Heart right ventricle (tissue), 16 donors: ENCODE results near the gene DDAH1. TPM values are rescaled to one million over a fixed set of nuclear protein-coding genes. Genes with fewer than 3 reads are reported as not detected.

Experiments
- ATAC-seq, 8 donors: fragments of 200-7000 bp; cut with Tn5 transposase; one replicate each; pipeline ENCODE4 v1.9.1; 2020; ENCODE audit warnings: mild to moderate bottlenecking in 8 of 8, moderate library complexity in 8 of 8, moderate number of reproducible peaks in 1 of 8
- DNase-seq, 2 donors: peaks; one replicate each; pipeline ENCODE4 v3.0.0-alpha.2; 2020
- H3K27ac ChIP-seq, 10 donors: fragments of 200-600 bp; sonication (generic) in 2 of 10; one replicate each; pipeline versions ENCODE4 v1.5.0 to v1.8.0; 2020 to 2022; ENCODE audit warnings: mild to moderate bottlenecking in 3 of 10
- H3K27me3 ChIP-seq, 7 donors: fragments of 200-600 bp; one replicate each; pipeline ENCODE4 v1.8.0; 2021 to 2022; ENCODE audit warnings: mild to moderate bottlenecking in 2 of 7
- H3K36me3 ChIP-seq, 9 donors: fragments of 200-600 bp; sonication (generic) in 1 of 9; one replicate each; pipeline versions ENCODE4 v1.5.0 to v1.8.0; 2020 to 2022; ENCODE audit warnings: mild to moderate bottlenecking in 2 of 9
- H3K4me1 ChIP-seq, 9 donors: fragments of 200-600 bp; sonication (generic) in 1 of 9; one replicate each; pipeline versions ENCODE4 v1.5.0 to v1.8.0; 2020 to 2022; ENCODE audit warnings: mild to moderate bottlenecking in 4 of 9
- H3K4me3 ChIP-seq, 10 donors: fragments of 200-600 bp; sonication (generic) in 2 of 10; one replicate each; pipeline versions ENCODE4 v1.5.0 to v1.8.0; 2020 to 2022; ENCODE audit warnings: mild to moderate bottlenecking in 7 of 10, moderate library complexity in 2 of 10
- H3K9me3 ChIP-seq, 11 donors: fragments of 200-600 bp in 10 of 11; sonication (generic) in 2 of 11; one replicate each; pipeline versions ENCODE4 v1.5.0 to v1.8.0; 2013 to 2022; ENCODE audit warnings: mild to moderate bottlenecking in 2 of 11, control low read depth in 1 of 11, moderate library complexity in 1 of 11
- WGBS, 2 donors: extraction: QIAGEN DNeasy Blood & Tissue Kit; methylation state at CpG; one replicate each; pipeline ENCODE4 v1.1.7; 2013; ENCODE audit warnings: inconsistent platforms in 1 of 2; 5-methylcytosine and 5-hydroxymethylcytosine counted together
- intact Hi-C, 10 donors: fragments of 100-400 bp; cut with DNase I; formaldehyde crosslinking; loops; one replicate each; pipeline versions ENCODE4 v1.11.1 to v1.14.2; 2022
- polyA plus RNA-seq, 2 donors: library from polyadenylated mRNA; stranded (reverse); fragments of 200-250 nt; gene quantifications; one replicate each; pipeline ENCODE4 v1.2.3, GENCODE V29; 2013
- total RNA-seq, 10 donors: library from RNA; stranded (reverse); fragmentation: NEBNext Ultra II Directional in 3 of 10; extraction: Animal tissue kit (Norgen Biotek cat#: 25700) in 3 of 10; gene quantifications; one replicate each; pipeline versions ENCODE4 v1.2.1 to v1.2.4, GENCODE V29; 2021 to 2023
- TF ChIP-seq, protein P1 (sequence below), 9 donors: fragments of 200-600 bp; sonication (generic) in 2 of 9; IDR thresholded peaks; one replicate each; pipeline versions ENCODE4 v1.5.0 to v1.8.0; 2021 to 2022; ENCODE audit warnings: antibody characterized with exemption in 9 of 9, mild to moderate bottlenecking in 5 of 9, moderate library complexity in 1 of 9
- donor health status: Arrhythmogenic right ventricular cardiomyopathy.
- donor health status: ischemic (EF 13 %, LVEDD 7.1; RV severe dilation, severe dysfunction).
- donor health status: healthy with polysubstance abuse.
- donor health status: DM: no; HTN: yes; CAD: no.
- donor health status: DM: no; HTN: no; CAD: no.
- donor health status: ischemic (EF 25% LVEDD 6.9; RV normal size, moderate dysfunction).
- donor health status: ischemic (EF 25% LVEDD 5.7; RV mildly dilated, moderate dysfunction).
- donor health status: healthy.
- donor health status: DM: yes; HTN: yes; CAD: no.
- donor health status: Ischemic cardiomyopathy.
- donor health status: ischemic (EF 35%, LVEDD 5.7; RV mildly dilated, moderate dysfunction).
- donor health status: nonischemic (EF 11% LVEDD 7.7; RV severe dilation, severe dysfunction).
- donor health status: DM: yes; HTN: yes; CAD: no.
- donor health status: PGD.
- donor health status: ischemic (EF 29% LVEDD 5.4; RV normal size, mild dysfunction).
- donor health status: nonischemic (EF 23%, LVEDD 6.1; RV moderate dilation, normal function).

Gene DDAH1
- total and polyA plus RNA-seq, 12 donors, result 2.7 to 29.0 (median 16.6) TPM

GRCh38 chr1:85427331-85427730 lies 37.6 kb downstream of the DDAH1 start:
- TF ChIP-seq, protein P1, sequence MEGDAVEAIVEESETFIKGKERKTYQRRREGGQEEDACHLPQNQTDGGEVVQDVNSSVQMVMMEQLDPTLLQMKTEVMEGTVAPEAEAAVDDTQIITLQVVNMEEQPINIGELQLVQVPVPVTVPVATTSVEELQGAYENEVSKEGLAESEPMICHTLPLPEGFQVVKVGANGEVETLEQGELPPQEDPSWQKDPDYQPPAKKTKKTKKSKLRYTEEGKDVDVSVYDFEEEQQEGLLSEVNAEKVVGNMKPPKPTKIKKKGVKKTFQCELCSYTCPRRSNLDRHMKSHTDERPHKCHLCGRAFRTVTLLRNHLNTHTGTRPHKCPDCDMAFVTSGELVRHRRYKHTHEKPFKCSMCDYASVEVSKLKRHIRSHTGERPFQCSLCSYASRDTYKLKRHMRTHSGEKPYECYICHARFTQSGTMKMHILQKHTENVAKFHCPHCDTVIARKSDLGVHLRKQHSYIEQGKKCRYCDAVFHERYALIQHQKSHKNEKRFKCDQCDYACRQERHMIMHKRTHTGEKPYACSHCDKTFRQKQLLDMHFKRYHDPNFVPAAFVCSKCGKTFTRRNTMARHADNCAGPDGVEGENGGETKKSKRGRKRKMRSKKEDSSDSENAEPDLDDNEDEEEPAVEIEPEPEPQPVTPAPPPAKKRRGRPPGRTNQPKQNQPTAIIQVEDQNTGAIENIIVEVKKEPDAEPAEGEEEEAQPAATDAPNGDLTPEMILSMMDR (IDR thresholded peaks at IDR 0.05), result no peak
- H3K36me3 ChIP-seq, result no peaks in the 10 kb centered on the region
- 14 to 32% methylated on average over 1 of the region's 1 CpG for WGBS, 2 donors
- no peak overlapping the region for H3K4me3 ChIP-seq
- no peak for ATAC-seq
- H3K27ac ChIP-seq, result no peak overlapping the region
- no peaks in the 10 kb centered on the region for H3K27me3 ChIP-seq
- peaks cover 0 to 9% (median 0%) of the 10 kb centered on the region in 11 donors for H3K9me3 ChIP-seq
- intact Hi-C loops, result no loop called here
- DNase-seq, result no peak
- peaks cover 0 to 7% (median 0%) of the 10 kb centered on the region in 9 donors for H3K4me1 ChIP-seq

DNA sequence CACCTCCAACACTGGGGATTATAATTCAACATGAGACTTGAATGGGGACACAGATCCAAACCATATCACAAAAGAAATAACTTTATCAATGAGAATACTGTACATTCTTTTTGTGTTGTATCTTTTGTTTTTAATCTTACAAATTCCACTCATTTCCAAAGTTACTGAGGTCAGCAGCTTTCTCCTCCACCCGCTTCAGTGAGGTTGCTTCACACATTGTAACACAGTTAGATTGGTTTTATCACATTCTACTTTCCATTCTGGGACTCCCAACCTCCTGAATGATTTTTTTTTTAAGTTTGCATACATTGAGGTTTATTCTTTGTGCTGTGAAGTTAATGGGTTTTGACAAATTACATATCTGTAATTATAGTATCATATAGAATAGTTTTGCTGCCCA lies 43.8 kb downstream of the DDAH1 start:
- Histone ChIP-seq H3K27ac (no peak overlapping the region), H3K9me3 (peaks cover 0 to 25% (median 14%) of the 10 kb centered on the region in 11 donors), H3K4me1 (no peaks in the 10 kb centered on the region), H3K36me3 (no peaks in the 10 kb centered on the region), H3K4me3 (no peak overlapping the region), H3K27me3 (no peaks in the 10 kb centered on the region)
- intact Hi-C loops, result no loop called here
- TF ChIP-seq, protein P1 (IDR thresholded peaks at IDR 0.05), result no peak
- 89 to 97% methylated on average over 1 of the region's 1 CpG for WGBS, 2 donors
- ATAC-seq (no peak), DNase-seq (no peak)

DNA sequence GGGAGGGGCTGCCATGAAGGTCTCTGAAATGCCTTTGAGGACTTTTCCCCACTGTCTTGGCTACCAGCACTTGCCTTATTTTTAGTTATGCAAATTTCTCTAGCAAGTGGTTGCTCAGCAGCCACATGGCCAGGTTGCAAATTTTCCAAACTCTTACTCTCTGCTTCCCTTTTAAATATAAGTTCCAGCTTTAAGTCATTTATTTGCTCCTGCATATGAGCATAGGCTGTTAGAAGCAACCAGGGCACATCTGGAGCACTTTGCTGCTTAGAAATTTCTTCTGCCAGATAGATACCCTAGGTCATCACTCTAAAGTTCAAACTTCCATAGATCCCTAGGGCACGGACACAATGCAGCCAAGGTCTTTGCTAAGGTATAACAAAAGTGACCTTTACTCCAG lies 44.8 kb downstream of the DDAH1 start:
- DNase-seq (no peak), ATAC-seq (no peak)
- H3K27ac ChIP-seq, result no peak overlapping the region
- WGBS, 2 donors, result 37 to 93% methylated on average over 1 of the region's 1 CpG
- H3K27me3 ChIP-seq, result no peaks in the 10 kb centered on the region
- H3K4me3 ChIP-seq, result no peak overlapping the region
- no peaks in the 10 kb centered on the region for H3K4me1 ChIP-seq
- no peaks in the 10 kb centered on the region for H3K36me3 ChIP-seq
- TF ChIP-seq, protein P1 (IDR thresholded peaks at IDR 0.05), result no peak
- intact Hi-C loops, result no loop called here
- H3K9me3 ChIP-seq, result peaks cover 0 to 25% (median 14%) of the 10 kb centered on the region in 11 donors

GRCh38 chr1:85417876-85418275 lies 47.1 kb downstream of the DDAH1 start:
- H3K4me3 ChIP-seq, result no peak overlapping the region
- TF ChIP-seq, protein P1 (IDR thresholded peaks at IDR 0.05), result no peak
- WGBS, 2 donors, result 62 to 71% methylated on average over 3 of the region's 3 CpGs
- DNase-seq (no peak), ATAC-seq (no peak)
- no peak overlapping the region for H3K27ac ChIP-seq
- no peaks in the 10 kb centered on the region for H3K36me3 ChIP-seq
- no peaks in the 10 kb centered on the region for H3K27me3 ChIP-seq
- intact Hi-C loops, result loop anchor here in 3 of 10 donors (10.0 kb wide), 3 partner anchors 47 to 113 kb away; partner anchors contain the start of gene DDAH1 (in 1 of the 3)
- peaks cover 0 to 3% (median 0%) of the 10 kb centered on the region in 9 donors for H3K4me1 ChIP-seq
- peaks cover 0 to 21% (median 14%) of the 10 kb centered on the region in 11 donors for H3K9me3 ChIP-seq
